Measurements from ENCODE around the gene ZNF552.

- TF ChIP-seq CTCF (IDR thresholded peaks at IDR 0.05; ENCODE audit: insufficient read depth, low read length) (no peak), POLR2AphosphoS5 (IDR thresholded peaks at IDR 0.05; ENCODE audit: low read depth) (no peak)
Measured at GRCh38 chr19:57803265-57803593, 11.5 kb downstream of the ZNF552 start.

All from HL-60 (cell line).